Measurements from ENCODE around the gene SERPINB10.

- TF ChIP-seq CTCF (IDR thresholded peaks at IDR 0.05; ENCODE audit: low read depth, low read length), result no peak
- TF ChIP-seq POLR2A (IDR thresholded peaks at IDR 0.05; ENCODE audit: extremely low read depth, insufficient read length), result no peak
- TF ChIP-seq MAX (IDR thresholded peaks at IDR 0.05; ENCODE audit: low read depth, low read length), result no peak
- TF ChIP-seq MYC (IDR thresholded peaks at IDR 0.05; ENCODE audit: low read depth, low read length), result no peak
These were observed 57.1 kb downstream of the SERPINB10 start for GRCh38 chr18:63964908-63965307.

Data from NB4 (cell line).